NCI-H82 treated with DMSO at 0.1 percent for 48 hours (cell line): ENCODE data around the gene METTL14.

Source experiments
- DNase-seq: peaks from one replicate; lab custom pipeline; 2025; ENCODE audit not compliant: unreplicated experiment; lab: John Stamatoyannopoulos, UW

METTL14 gene

GRCh38 chr4:118757761-118758251 is 72.6 kb downstream of the METTL14 start:
- DNase-seq, result no peak

DNA sequence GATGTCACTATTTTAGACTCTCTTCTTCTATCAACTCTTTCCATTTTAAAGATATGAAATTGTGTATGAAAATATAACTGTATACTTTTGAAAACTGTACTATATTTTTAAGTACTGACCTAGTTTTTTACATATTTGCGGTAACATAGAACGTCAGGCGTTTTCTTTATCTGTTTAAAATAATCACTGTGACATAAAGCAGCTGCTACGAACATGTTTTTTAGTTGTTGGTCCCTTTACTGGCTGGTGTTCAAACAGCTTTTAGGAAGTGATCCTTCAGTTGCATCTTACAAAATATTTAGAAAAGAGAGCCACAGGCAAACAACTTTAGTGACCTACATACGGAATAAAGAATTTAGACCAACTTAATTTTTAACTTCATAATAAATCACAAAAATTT is 73.1 kb downstream of the METTL14 start:
- DNase-seq, result no peak

GRCh38 chr4:118759481-118759880 is 74.3 kb downstream of the METTL14 start:
- DNase-seq, result no peak

GRCh38 chr4:118760092-118760491 is 74.9 kb downstream of the METTL14 start:
- DNase-seq, result no peak

DNA sequence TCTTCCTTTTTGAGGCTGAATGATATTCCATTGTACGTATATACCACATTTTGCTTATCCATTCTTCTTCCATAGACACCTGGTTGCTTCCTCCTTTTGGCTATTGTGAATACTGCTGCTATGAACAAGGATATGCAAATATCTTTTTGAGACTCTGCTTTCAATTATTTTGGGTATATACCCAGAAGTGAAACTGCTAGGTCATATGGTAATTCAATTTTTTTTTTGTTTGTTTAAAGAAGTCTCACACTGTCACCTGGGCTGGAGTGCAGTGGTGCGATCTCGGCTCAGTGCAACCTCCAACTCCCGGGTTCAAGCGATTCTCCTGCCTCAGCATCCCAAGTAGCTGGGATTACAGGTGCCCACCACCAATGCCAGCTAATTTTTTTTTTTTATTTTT is 75.3 kb downstream of the METTL14 start:
- DNase-seq, result no peak

DNA sequence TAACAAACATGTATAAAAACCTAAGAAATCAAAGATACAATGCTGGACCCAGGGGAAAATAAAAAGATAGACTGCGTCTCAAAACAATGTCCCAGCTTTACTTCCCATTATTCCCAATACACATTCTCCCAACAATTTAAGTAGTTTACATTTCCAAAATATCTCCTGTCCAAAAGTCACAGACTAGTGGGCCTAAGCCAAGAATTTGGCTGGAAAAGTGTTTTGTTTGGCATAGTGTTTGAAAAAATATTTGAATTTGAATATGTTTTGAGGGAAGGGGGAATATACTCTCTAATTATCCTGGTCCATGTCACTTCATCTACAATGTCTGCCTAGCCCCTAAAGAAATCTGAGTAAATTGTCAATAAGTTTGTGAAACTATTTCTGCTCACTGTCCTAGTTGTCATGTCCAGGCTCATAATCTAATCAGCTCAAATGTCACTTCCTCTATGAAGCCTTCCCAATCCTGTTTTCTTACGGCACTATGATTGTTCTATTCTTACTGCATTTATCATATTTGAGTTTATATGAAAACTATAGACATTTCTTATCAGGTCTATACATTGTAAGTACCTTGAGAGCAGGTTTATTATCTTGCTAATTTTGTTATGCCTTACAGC is 76.3 kb downstream of the METTL14 start:
- no peak for DNase-seq

DNA sequence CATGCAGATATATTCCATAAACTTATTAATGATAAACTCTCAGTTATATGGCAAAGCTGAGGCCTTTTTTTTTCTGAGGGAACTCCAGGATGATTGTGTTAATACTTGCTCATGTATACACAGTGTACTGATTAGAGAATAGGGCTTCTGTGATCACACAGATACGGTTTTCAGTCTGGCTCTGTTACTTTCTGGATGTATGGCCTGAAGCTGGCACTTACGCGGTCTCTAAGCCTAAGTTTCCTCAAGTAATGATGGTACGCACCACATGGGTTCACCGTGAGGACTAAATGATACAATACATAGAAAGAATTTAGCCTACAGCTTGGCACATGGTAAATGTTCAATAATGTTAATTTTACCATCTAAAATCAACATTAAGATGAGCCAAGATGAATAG is 77.0 kb downstream of the METTL14 start:
- no peak for DNase-seq

DNA sequence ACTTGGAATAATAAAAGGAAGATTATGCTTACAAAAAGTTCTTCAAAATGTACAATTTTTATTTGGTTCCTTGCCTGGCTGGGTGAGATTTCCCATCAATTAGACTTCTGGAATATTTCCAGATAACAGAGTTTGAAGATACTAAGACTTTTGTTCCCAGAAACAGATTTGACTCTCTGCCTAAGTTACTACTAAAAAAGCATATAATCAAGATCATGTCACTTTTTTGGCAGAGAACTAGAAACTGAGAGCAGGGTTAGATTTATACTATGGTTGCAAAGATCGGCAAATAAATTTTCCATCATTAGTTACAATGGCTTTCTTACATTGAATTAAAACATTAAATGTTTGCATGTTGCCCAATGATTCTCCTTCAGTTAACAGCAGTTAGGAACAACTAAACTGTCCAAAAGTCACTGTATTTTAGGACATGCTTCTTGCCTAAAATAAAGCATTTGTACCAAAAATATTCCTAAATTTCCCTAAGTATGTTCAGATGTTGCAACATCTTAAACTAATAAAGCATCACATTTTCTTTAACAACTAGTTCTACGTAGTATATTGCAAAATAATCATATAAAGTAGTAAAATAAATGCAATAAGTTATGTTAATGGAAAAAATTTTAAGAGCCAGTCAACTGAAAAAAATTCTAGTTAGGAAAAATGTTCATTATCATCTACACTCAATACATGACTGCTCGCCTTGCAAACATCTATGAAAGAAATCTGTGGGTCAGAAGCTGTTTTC is 77.7 kb downstream of the METTL14 start:
- DNase-seq, result no peak
